Activated CD4-positive, CD25-positive, alpha-beta regulatory T cell treated with anti-CD3 and anti-CD28 coated beads, Interleukin-2, amount 50 U/mL, for 72 hours (primary cell): ENCODE data around the gene PATZ1.

Experiments
- DNase-seq: peaks from one replicate; pipeline ENCODE4 v3.0.0; 2021

The PATZ1 gene

GRCh38 chr22:31313366-31314147 lies 32.6 kb downstream of the PATZ1 start:
- peak; percentile 74 for DNase-seq

GRCh38 chr22:31308181-31308580 lies 38.0 kb downstream of the PATZ1 start:
- no peak for DNase-seq

DNA sequence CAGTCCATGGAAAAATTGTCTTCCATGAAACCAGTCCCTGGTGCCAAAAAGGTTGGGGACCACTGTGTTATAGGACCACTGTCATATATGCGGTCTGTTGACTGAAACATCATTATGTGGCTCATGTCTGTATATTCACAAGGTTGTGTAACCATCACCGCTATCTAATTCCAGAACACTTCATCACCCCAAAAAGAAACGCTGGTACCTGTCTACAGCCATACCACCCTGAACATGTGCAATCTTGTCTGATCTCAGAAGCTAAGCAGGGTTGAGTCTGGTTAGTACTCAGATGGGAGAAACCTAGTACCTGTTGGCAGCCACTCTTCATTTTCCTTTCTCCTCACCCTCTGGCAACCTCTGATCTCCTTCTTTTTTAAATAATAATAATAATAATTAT lies 41.0 kb downstream of the PATZ1 start:
- DNase-seq = no peak

GRCh38 chr22:31302537-31302936 lies 43.6 kb downstream of the PATZ1 start:
- no peak for DNase-seq

GRCh38 chr22:31302006-31302405 lies 44.1 kb downstream of the PATZ1 start:
- no peak for DNase-seq

DNA sequence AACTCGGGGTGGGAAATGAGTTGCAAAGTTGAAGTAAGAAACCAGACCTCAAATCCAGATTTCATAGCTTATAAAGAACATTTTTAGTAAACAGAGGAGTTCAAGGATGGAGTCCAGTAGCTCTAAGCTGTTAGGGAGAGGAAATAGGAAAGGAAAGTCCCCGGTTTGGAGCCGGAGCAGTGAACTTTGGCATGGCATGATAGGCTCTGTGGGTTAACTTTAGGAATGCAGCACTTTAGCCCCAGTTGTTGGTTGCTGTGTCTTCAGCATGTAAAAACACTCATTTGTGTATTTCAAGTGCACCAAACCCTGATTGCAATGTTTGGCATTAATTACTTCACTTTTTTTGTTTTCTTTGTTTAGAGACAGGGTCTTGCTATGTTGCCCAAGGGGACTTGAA lies 45.2 kb downstream of the PATZ1 start:
- no peak for DNase-seq

DNA sequence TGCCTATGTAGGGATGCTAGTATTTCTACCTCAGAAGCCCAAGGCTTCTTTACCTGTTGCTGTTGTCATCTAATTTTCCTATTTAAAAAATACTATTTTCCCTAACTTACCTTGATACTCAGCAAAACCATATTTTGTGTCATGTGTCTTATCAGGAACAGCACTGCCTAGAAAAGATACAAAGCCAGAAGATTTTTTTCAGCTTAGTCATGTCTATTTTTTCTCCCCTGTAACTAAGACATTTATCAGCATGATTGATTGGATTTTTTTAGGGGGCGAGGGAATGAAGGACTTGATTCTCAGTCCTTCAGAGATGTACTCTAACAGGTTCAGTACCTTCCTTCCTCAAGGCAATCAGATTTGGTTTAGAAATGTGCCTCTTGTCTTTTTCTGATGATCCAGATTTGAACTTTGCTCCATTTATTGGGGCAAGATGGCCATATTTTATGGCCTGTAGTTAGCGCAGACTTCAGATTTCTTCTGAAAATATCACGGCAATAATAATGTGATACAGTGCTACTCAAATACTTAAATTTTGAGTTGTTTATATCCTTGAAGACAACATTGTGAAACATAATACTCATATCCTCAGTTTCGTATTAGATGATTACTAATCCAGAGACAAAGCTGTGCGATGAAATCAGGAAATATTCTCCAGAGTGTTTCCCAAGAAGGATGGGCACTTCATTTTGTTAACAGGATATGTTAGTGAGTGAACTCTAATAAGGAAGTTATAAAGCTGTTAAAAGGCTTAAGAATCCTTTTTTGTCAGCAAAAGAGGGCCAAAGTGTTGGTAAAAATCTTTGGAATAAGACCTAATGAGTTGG lies 50.1 kb downstream of the PATZ1 start:
- DNase-seq = no peak

DNA sequence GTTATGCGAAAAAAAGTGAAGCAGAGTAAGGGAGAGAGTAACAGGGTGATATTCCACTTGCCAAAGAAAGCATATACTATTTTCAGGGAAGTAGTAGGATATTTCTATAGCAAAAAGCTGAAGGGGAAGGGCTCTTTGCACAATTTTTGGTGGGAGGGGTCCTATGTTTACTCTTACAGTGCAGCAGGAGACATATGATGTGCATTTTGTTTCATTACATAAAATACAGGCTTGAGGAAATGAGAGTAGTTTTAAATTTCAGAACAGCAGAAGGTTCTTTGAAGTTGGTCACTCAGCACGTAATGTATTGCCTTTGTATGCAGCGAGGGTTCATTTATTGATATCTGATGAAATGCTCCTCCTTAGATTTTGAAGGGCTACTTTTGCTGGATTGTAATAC lies 50.8 kb downstream of the PATZ1 start:
- no peak for DNase-seq

DNA sequence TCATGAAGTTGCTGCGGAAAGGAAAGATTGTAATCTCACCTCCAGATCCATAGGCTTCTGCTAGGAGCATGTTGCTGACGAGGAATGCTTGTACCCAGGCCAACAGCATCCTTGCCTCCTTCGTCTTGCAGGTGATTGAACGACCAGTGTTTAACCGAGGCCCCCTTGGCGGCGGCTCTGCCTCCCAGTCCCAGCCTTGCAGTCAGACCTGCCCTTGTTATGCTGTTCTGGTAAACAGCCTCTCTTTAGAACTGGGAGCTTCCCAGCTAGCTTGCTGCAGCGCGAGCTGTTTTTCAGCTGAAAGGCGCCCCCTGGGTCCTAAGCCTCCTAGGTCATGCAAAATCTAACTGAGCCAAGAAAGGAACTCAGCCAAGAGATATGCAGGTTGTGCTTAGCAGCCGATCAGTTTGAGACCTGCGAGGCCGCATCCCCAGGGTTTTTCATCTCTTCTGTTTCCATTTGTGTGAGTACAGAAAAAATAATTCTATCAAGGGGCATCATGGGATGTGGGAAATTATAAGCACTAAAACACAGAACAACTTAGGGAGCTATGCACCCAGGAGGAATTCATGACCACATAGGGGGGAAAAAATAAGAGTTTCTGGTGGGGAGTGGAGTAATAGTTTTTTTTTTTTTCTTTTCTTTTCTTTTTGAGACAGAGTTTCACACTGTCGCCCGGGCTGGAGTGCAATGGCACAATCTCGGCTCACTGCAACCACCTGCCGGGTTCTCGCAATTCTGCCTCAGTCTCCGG lies 53.7 kb downstream of the PATZ1 start, which contains the start of gene PIK3IP1:
Gene PIK3IP1 (minus strand): TSS at position 253 of the 754 bp plus-strand sequence. CDS start 144 bp downstream, at position 109.
- peak; percentile 71 for DNase-seq

- no peak for DNase-seq
Observed at GRCh38 chr22:31291481-31292235, 54.5 kb downstream of the PATZ1 start.

DNA sequence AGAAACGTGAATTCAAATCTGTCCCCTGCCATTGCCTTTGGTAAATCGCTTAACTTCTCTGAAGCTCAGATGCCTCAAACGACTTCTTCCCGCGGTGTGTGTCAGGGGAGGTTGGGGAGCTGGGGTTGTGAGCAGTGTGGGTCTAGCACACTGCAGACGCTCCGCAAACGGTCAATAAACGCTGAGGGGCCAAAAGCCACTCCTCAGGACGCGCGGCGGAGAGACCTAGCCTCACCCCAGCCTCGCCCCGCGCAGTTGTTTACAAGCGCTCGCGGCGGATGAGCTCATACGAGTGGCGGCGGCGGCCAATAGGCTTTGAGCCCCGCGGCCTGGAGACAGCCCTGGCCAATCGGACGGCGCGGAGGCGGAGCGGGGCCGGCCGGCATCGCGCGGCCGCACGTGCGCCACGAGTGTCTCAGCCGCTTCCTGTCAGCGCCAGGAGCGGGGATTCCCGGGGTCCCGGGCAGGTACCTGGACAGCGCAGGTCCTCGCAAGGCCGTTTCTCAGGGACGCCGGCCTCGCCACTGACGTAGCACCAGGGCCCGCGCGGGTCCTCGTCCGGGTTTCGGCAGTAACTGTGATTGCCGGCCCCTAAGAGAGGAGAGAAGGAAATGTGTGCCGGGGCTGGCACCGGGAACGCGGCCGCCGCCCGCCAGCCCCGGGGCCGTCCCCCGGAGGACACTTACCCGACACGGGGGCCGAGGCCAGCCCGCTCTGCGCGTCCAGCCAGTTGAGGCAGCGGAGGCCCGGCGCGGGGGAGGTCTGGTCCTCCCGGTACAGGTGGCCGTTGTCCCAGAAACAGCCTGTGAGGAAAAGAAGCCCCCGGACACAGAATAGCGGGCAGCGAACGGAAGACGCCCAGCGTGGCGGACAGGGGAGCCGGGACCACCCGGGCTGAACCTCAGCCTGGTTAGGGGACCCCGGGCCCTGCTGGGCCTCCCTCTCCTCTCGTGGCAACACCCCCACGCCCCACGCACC lies 55.4 kb downstream of the PATZ1 start:
- peak; percentile 95 for DNase-seq

- no peak for DNase-seq
Observed at GRCh38 chr22:31289344-31289743, 56.8 kb downstream of the PATZ1 start.

- no peak for DNase-seq
Observed at GRCh38 chr22:31288496-31289240, 57.5 kb downstream of the PATZ1 start.

DNA sequence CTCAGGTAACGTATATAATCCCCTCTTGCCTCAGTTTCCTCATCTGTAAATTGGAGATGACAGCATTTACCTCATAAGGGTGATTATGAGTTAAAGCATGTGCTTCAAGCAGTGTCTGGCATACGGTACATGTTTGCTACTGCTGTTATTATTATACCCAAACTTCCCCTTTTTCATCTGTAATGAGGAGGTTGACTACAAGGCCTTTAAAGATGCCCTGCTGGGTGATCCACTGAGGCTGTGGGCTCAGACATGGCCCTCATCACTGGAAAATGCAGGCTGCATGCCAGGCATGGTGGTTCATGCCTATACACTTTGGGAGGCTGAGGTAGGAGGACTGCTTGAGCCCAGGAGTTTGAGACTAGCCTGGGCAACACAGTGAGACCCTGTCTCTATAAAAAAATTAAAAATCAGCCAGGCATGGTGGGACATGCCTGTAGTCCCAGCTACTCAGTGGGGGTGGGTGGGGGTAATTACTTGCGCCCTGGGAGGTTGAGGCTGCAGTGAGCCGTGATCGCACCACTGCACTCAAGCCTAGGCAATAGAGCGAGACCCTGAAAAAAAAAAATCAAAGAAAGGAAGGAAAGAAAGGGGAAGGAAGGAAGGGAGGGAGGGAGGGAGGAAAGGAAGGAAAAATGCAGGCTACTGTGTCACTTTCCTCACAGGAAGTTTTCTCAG lies 58.2 kb downstream of the PATZ1 start:
- DNase-seq = no peak

DNA sequence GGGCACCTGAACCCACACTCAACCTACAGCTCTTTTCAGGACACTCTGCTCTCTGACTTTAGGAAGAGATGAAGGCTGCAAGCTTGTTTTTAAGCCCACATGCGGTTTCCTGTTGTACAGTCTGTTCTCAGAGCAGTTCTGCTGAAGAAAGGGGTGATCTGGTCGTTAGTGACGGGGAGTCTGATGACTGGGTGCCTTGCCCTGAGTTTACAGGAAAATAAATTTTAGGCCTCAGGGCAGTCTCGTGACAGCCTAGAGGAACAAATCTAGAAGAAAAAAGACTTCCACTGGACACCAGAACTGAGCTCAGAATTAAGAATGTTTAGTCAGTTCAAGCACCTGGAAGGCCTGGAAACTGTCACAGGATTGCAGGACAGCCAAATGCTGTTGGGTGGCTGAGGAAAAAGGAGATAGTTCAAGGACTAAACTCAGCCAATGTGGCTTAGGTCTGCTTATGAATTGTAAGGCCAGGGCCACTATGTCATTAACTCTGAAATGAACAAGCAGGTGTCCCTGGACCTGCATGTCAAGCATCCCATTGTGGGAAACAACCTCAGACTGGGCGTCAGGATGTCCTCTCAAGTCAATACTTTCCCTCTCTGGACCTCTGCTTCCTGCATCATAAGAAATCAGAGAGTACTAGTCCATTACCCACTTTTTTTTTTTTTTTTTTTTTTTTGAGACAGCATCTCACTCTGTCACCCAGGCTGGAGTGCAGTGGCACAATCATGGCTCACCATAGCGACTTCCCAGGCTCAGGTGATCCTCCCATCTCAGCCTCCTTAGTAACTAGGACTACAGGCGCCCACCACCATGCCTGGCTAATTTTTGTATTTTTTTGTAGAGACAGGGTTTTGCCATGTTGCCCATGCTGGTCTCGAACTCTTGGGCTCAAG lies 59.5 kb downstream of the PATZ1 start:
- no peak for DNase-seq

- DNase-seq = no peak
Observed at GRCh38 chr22:31284281-31285155, 61.6 kb downstream of the PATZ1 start.

DNA sequence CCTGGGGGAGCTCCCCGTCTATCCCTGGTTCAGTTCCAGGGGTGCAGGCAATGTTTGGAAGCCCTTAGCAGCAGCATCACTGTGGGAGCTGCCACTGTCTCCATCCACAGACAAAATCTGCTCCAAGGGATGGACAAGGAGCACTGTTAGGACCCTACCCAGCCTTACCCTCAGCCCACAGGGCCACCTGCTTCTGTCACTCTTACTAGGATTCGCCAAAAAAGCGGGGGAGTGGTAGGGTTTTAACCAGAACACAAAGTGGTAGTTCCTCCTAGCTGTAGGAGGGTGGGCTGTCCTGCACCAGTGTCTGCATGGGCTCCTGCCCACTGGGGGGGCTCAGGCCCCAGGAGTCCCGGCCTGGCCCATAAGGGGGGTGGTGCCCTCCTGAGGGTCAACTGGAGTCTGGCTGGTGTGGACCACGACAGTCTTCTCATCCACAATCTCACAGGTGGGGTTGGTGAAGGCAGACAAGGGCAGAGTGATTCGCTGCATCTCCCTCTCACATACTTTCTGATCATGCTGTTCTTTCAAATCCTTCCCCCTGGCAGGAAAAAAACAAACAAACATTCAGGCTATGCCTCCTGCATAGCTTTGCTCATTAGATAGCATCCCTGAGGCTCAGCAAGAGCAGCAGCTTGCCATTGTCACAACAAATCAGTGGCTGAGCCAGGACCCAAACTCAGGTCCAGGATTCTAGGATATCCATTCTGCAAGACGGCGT lies 63.2 kb downstream of the PATZ1 start:
- DNase-seq = no peak
